Tibial artery (tissue), 4 donors: ENCODE measurements around the gene NXPH2.

ENCODE experiments used
- DNase-seq, 2 donors: peaks; one replicate each; pipeline ENCODE4 v3.0.0-alpha.2; 2019
- H3K27ac ChIP-seq, 2 donors: fragments of 200-600 bp; sonication (generic) in 1 of 2; 1 replicate in 1 of 2; 2 replicates in 1 of 2; pipeline ENCODE4 v1.5.1; 2018 to 2019; ENCODE audit warnings: mild to moderate bottlenecking in 1 of 2
- H3K27me3 ChIP-seq, 2 donors: fragments of 200-600 bp; sonication (generic) in 1 of 2; one replicate each; pipeline versions ENCODE4 v1.5.1 to v1.6.0; 2016 to 2019
- H3K36me3 ChIP-seq, 3 donors: fragments of 200-600 bp; sonication (generic) in 2 of 3; one replicate each; pipeline ENCODE4 v1.5.1; 2016 to 2019; ENCODE audit warnings: mild to moderate bottlenecking in 2 of 3
- H3K4me1 ChIP-seq, 4 donors: fragments of 200-600 bp; sonication (generic) in 2 of 4; 1 replicate in 3 of 4; 2 replicates in 1 of 4; pipeline ENCODE4 v1.5.1; 2016 to 2019
- H3K4me3 ChIP-seq, 2 donors: fragments of 200-600 bp; sonication (generic) in 1 of 2; 1 replicate in 1 of 2; 2 replicates in 1 of 2; pipeline ENCODE4 v1.5.1; 2018 to 2019; ENCODE audit warnings: mild to moderate bottlenecking in 2 of 2
- H3K9me3 ChIP-seq, 3 donors: fragments of 200-600 bp; sonication (generic) in 1 of 3; one replicate each; pipeline ENCODE4 v1.5.1; 2016 to 2019
- intact Hi-C: fragments of 100-400 bp; cut with DNase I; formaldehyde crosslinking; loops from one replicate; pipeline ENCODE4 v1.15.0; 2023; ENCODE audit warnings: low total_unique reads
- TF ChIP-seq, protein P1 (sequence below), 2 experiments: fragments of 200-600 bp in 1 of 2; fragments of 450-650 bp in 1 of 2; IDR thresholded peaks; one replicate each; pipeline ENCODE4 v1.5.1; 2017 to 2019; ENCODE audit warnings: antibody characterized with exemption in 2 of 2, mild to moderate bottlenecking in 1 of 2, moderate library complexity in 1 of 2

NXPH2 gene

DNA sequence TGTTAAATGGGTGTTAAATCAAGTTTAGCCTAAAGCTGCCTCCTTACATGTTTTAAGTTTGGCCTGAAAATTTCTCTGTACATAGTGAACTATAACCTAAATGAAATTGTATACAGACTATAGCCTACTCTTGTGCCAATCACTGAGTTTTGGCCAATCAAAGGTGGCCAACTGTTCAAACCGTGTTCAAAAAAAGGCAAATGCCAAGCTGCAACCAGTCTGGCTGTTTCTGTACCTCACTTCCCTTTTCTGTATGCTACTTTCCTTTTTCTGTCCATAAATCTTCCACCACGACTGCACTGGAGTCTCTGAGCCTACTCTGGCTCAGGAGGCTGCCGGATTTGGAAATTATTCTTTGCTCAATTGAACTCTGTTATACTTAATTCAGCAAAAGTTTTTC lies 157.6 kb downstream of the NXPH2 start:
- no peaks in the 10 kb centered on the region for H3K4me1 ChIP-seq
- no peak for DNase-seq
- no peak overlapping the region for H3K27ac ChIP-seq
- intact Hi-C loops, result no loop called here
- no peak overlapping the region for H3K4me3 ChIP-seq
- H3K9me3 ChIP-seq, result no peaks in the 10 kb centered on the region
- H3K36me3 ChIP-seq, result no peaks in the 10 kb centered on the region
- H3K27me3 ChIP-seq, result no peaks in the 10 kb centered on the region
- TF ChIP-seq, protein P1, sequence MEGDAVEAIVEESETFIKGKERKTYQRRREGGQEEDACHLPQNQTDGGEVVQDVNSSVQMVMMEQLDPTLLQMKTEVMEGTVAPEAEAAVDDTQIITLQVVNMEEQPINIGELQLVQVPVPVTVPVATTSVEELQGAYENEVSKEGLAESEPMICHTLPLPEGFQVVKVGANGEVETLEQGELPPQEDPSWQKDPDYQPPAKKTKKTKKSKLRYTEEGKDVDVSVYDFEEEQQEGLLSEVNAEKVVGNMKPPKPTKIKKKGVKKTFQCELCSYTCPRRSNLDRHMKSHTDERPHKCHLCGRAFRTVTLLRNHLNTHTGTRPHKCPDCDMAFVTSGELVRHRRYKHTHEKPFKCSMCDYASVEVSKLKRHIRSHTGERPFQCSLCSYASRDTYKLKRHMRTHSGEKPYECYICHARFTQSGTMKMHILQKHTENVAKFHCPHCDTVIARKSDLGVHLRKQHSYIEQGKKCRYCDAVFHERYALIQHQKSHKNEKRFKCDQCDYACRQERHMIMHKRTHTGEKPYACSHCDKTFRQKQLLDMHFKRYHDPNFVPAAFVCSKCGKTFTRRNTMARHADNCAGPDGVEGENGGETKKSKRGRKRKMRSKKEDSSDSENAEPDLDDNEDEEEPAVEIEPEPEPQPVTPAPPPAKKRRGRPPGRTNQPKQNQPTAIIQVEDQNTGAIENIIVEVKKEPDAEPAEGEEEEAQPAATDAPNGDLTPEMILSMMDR (IDR thresholded peaks at IDR 0.05), result no peak

- DNase-seq, result no peak
- no peak overlapping the region for H3K27ac ChIP-seq
- TF ChIP-seq, protein P1 (IDR thresholded peaks at IDR 0.05), result no peak
- H3K27me3 ChIP-seq, result no peaks in the 10 kb centered on the region
- no peaks in the 10 kb centered on the region for H3K4me1 ChIP-seq
- no peaks in the 10 kb centered on the region for H3K9me3 ChIP-seq
- no peak overlapping the region for H3K4me3 ChIP-seq
- intact Hi-C loops, result no loop called here
- no peaks in the 10 kb centered on the region for H3K36me3 ChIP-seq
Measured at GRCh38 chr2:138621139-138621538, 159.1 kb downstream of the NXPH2 start.

- H3K36me3 ChIP-seq, result no peaks in the 10 kb centered on the region
- no peak overlapping the region for H3K27ac ChIP-seq
- intact Hi-C loops, result no loop called here
- TF ChIP-seq, protein P1 (IDR thresholded peaks at IDR 0.05), result no peak
- no peak for DNase-seq
- no peaks in the 10 kb centered on the region for H3K9me3 ChIP-seq
- H3K4me1 ChIP-seq, result no peaks in the 10 kb centered on the region
- no peak overlapping the region for H3K4me3 ChIP-seq
- no peaks in the 10 kb centered on the region for H3K27me3 ChIP-seq
Measured at GRCh38 chr2:138620431-138620830, 159.8 kb downstream of the NXPH2 start.
